Measurements from ENCODE around the gene C19orf67. TPM values are rescaled to one million over a fixed set of nuclear protein-coding genes. Genes with fewer than 3 reads are reported as not detected.

C19orf67 gene
- total and polyA plus RNA-seq, 2 experiments from 2014 or later, result not detected

- Histone ChIP-seq H3K36me3 (ENCODE audit: insufficient read depth) (no peaks in the 10 kb centered on the region), H3K79me2 (replicated peaks; ENCODE audit: insufficient read depth) (no peaks in the 10 kb centered on the region), H3K4me3 (no peak overlapping the region), H3K4me2 (no peak overlapping the region), H4K20me1 (replicated peaks; ENCODE audit: insufficient read depth) (no peaks in the 10 kb centered on the region; the same call in 1 of the 2 replicates), H2AFZ (no peak overlapping the region), H3K27ac (ENCODE audit: low read depth) (no peak overlapping the region), H3K9me2 (ENCODE audit: insufficient read depth) (no peaks in the 10 kb centered on the region), H3F3A (replicated peaks; ENCODE audit: low read depth) (no peaks in the 10 kb centered on the region; the same call in 1 of the 2 replicates), H3K4me1 (ENCODE audit: insufficient read depth) (no peaks in the 10 kb centered on the region), H3K27me3 (ENCODE audit: insufficient read depth) (no peaks in the 10 kb centered on the region)
- no peak overlapping the region for H3K4me3 Mint-ChIP-seq
- no peaks in the 10 kb centered on the region for H3K9me3 Mint-ChIP-seq
- DNase-seq (ENCODE audit: low spot score) (no peak), ATAC-seq (no peak)
- no peak overlapping the region for H3K27ac Mint-ChIP-seq
- no peaks in the 10 kb centered on the region; the same call in 2 of the 3 replicates for H3K36me3 Mint-ChIP-seq (ENCODE audit: low read depth)
- no peaks in the 10 kb centered on the region for H3K27me3 Mint-ChIP-seq (ENCODE audit: insufficient read depth, low read depth, poor library complexity)
- TF ChIP-seq, protein P1, sequence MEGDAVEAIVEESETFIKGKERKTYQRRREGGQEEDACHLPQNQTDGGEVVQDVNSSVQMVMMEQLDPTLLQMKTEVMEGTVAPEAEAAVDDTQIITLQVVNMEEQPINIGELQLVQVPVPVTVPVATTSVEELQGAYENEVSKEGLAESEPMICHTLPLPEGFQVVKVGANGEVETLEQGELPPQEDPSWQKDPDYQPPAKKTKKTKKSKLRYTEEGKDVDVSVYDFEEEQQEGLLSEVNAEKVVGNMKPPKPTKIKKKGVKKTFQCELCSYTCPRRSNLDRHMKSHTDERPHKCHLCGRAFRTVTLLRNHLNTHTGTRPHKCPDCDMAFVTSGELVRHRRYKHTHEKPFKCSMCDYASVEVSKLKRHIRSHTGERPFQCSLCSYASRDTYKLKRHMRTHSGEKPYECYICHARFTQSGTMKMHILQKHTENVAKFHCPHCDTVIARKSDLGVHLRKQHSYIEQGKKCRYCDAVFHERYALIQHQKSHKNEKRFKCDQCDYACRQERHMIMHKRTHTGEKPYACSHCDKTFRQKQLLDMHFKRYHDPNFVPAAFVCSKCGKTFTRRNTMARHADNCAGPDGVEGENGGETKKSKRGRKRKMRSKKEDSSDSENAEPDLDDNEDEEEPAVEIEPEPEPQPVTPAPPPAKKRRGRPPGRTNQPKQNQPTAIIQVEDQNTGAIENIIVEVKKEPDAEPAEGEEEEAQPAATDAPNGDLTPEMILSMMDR (conservative IDR thresholded peaks at IDR 0.05; ENCODE audit: low read depth in 2 of 2), result no peak
- TF ChIP-seq, protein P2, sequence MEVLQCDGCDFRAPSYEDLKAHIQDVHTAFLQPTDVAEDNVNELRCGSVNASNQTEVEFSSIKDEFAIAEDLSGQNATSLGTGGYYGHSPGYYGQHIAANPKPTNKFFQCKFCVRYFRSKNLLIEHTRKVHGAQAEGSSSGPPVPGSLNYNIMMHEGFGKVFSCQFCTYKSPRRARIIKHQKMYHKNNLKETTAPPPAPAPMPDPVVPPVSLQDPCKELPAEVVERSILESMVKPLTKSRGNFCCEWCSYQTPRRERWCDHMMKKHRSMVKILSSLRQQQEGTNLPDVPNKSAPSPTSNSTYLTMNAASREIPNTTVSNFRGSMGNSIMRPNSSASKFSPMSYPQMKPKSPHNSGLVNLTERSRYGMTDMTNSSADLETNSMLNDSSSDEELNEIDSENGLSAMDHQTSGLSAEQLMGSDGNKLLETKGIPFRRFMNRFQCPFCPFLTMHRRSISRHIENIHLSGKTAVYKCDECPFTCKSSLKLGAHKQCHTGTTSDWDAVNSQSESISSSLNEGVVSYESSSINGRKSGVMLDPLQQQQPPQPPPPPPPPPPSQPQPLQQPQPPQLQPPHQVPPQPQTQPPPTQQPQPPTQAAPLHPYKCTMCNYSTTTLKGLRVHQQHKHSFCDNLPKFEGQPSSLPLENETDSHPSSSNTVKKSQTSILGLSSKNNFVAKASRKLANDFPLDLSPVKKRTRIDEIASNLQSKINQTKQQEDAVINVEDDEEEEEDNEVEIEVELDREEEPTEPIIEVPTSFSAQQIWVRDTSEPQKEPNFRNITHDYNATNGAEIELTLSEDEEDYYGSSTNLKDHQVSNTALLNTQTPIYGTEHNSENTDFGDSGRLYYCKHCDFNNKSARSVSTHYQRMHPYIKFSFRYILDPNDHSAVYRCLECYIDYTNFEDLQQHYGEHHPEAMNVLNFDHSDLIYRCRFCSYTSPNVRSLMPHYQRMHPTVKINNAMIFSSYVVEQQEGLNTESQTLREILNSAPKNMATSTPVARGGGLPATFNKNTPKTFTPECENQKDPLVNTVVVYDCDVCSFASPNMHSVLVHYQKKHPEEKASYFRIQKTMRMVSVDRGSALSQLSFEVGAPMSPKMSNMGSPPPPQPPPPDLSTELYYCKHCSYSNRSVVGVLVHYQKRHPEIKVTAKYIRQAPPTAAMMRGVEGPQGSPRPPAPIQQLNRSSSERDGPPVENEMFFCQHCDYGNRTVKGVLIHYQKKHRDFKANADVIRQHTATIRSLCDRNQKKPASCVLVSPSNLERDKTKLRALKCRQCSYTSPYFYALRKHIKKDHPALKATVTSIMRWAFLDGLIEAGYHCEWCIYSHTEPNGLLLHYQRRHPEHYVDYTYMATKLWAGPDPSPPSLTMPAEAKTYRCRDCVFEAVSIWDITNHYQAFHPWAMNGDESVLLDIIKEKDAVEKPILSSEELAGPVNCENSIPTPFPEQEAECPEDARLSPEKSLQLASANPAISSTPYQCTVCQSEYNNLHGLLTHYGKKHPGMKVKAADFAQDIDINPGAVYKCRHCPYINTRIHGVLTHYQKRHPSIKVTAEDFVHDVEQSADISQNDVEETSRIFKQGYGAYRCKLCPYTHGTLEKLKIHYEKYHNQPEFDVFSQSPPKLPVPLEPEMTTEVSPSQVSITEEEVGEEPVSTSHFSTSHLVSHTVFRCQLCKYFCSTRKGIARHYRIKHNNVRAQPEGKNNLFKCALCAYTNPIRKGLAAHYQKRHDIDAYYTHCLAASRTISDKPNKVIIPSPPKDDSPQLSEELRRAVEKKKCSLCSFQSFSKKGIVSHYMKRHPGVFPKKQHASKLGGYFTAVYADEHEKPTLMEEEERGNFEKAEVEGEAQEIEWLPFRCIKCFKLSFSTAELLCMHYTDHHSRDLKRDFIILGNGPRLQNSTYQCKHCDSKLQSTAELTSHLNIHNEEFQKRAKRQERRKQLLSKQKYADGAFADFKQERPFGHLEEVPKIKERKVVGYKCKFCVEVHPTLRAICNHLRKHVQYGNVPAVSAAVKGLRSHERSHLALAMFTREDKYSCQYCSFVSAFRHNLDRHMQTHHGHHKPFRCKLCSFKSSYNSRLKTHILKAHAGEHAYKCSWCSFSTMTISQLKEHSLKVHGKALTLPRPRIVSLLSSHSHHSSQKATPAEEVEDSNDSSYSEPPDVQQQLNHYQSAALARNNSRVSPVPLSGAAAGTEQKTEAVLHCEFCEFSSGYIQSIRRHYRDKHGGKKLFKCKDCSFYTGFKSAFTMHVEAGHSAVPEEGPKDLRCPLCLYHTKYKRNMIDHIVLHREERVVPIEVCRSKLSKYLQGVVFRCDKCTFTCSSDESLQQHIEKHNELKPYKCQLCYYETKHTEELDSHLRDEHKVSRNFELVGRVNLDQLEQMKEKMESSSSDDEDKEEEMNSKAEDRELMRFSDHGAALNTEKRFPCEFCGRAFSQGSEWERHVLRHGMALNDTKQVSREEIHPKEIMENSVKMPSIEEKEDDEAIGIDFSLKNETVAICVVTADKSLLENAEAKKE (CRISPR knock-in tag; IDR thresholded peaks at IDR 0.05), result no peak
- no peak for TF ChIP-seq POLR2AphosphoS5 (IDR thresholded peaks at IDR 0.05; ENCODE audit: low read depth)
- TF ChIP-seq JUNB (IDR thresholded peaks at IDR 0.05; ENCODE audit: unreplicated experiment), result no peak
- no peak for TF ChIP-seq CREB1 (CRISPR knock-in tag; IDR thresholded peaks at IDR 0.05; ENCODE audit: low read depth)
- TF ChIP-seq NANOG (IDR thresholded peaks at IDR 0.05; ENCODE audit: borderline replicate concordance), result no peak
- TF ChIP-seq STAT1 (IDR thresholded peaks at IDR 0.05; ENCODE audit: unreplicated experiment), result no peak
- TF ChIP-seq ZNF331 (CRISPR knock-in tag; IDR thresholded peaks at IDR 0.05; ENCODE audit: low read depth), result no peak
- no peak for TF ChIP-seq EZH2 (IDR thresholded peaks at IDR 0.05; ENCODE audit: low read depth, unreplicated experiment)
- TF ChIP-seq ZNF114 (CRISPR knock-in tag; IDR thresholded peaks at IDR 0.05), result no peak
- TF ChIP-seq, protein P3, sequence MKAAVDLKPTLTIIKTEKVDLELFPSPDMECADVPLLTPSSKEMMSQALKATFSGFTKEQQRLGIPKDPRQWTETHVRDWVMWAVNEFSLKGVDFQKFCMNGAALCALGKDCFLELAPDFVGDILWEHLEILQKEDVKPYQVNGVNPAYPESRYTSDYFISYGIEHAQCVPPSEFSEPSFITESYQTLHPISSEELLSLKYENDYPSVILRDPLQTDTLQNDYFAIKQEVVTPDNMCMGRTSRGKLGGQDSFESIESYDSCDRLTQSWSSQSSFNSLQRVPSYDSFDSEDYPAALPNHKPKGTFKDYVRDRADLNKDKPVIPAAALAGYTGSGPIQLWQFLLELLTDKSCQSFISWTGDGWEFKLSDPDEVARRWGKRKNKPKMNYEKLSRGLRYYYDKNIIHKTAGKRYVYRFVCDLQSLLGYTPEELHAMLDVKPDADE (IDR thresholded peaks at IDR 0.05), result no peak
- no peak for TF ChIP-seq EZH2phosphoT487 (IDR thresholded peaks at IDR 0.05; ENCODE audit: unreplicated experiment)
- TF ChIP-seq REST (IDR thresholded peaks at IDR 0.05; ENCODE audit: unreplicated experiment), result no peak
- no peaks in the 10 kb centered on the region; the same call in 2 of the 3 replicates for H3K4me1 Mint-ChIP-seq
Measured at GRCh38 chr19:14105680-14106079, 20.1 kb upstream of the C19orf67 start.
